NCI-H1048 (cell line): Measurements from ENCODE around the gene MEI4.

Source experiments
- DNase-seq: peaks from one replicate; lab custom pipeline; 2025; lab: John Stamatoyannopoulos, UW

The MEI4 gene

GRCh38 chr6:77972334-77972733, 319.5 kb downstream of the MEI4 start:
- no peak for DNase-seq
